NCI-H69 (cell line): Measurements from ENCODE around the gene FAM53A.

Experiments used
- DNase-seq: peaks from one replicate; lab custom pipeline; 2025; lab: John Stamatoyannopoulos, UW

Gene FAM53A

GRCh38 chr4:1603413-1604135, 80.5 kb downstream of the FAM53A start:
- DNase-seq, result no peak

- DNase-seq, result no peak
Measured at GRCh38 chr4:1602655-1603412, 81.3 kb downstream of the FAM53A start.

GRCh38 chr4:1601852-1602654, 82.1 kb downstream of the FAM53A start:
- DNase-seq, result no peak

- DNase-seq, result no peak
Measured at GRCh38 chr4:1601533-1601835, 82.6 kb downstream of the FAM53A start.

- DNase-seq, result no peak
Measured at GRCh38 chr4:1600811-1601532, 83.1 kb downstream of the FAM53A start.

GRCh38 chr4:1600211-1600780, 83.8 kb downstream of the FAM53A start:
- DNase-seq, result no peak

GRCh38 chr4:1599491-1600210, 84.5 kb downstream of the FAM53A start:
- DNase-seq, result no peak

GRCh38 chr4:1599026-1599481, 85.1 kb downstream of the FAM53A start:
- no peak for DNase-seq

GRCh38 chr4:1598206-1599025, 85.7 kb downstream of the FAM53A start:
- no peak for DNase-seq

- no peak for DNase-seq
Measured at GRCh38 chr4:1597021-1597931, 86.8 kb downstream of the FAM53A start.

- no peak for DNase-seq
Measured at GRCh38 chr4:1596393-1596792, 87.7 kb downstream of the FAM53A start.

- DNase-seq, result no peak
Measured at GRCh38 chr4:1595789-1596325, 88.3 kb downstream of the FAM53A start.

- no peak for DNase-seq
Measured at GRCh38 chr4:1594871-1595788, 89.0 kb downstream of the FAM53A start.

- DNase-seq, result no peak
Measured at GRCh38 chr4:1593881-1594345, 90.2 kb downstream of the FAM53A start.

GRCh38 chr4:1593458-1593857, 90.7 kb downstream of the FAM53A start:
- no peak for DNase-seq

GRCh38 chr4:1592709-1593417, 91.2 kb downstream of the FAM53A start:
- DNase-seq, result no peak
